Hepatocyte (in vitro differentiated cells): ENCODE results near the gene NRXN2.

Experiments used
- EZH2 ChIP-seq: fragments of 200-600 bp; sonication (generic); IDR thresholded peaks from 2 replicates; pipeline ENCODE4 v1.6.1; 2016; ENCODE audit warnings: antibody characterized with exemption, mild to moderate bottlenecking, borderline replicate concordance
- EZH2phosphoT487 ChIP-seq: fragments of 200-600 bp; sonication (generic); IDR thresholded peaks from one replicate; pipeline ENCODE4 v1.6.1; 2018; ENCODE audit warnings: antibody characterized with exemption, mild to moderate bottlenecking, low read depth, moderate library complexity; ENCODE audit not compliant: unreplicated experiment, severe bottlenecking
- TF ChIP-seq, protein P1 (sequence below): fragments of 200-600 bp; sonication (generic); IDR thresholded peaks from 2 replicates; pipeline ENCODE4 v1.5.1; 2016; ENCODE audit warnings: antibody characterized with exemption, mild to moderate bottlenecking; ENCODE audit not compliant: poor library complexity

DNA sequence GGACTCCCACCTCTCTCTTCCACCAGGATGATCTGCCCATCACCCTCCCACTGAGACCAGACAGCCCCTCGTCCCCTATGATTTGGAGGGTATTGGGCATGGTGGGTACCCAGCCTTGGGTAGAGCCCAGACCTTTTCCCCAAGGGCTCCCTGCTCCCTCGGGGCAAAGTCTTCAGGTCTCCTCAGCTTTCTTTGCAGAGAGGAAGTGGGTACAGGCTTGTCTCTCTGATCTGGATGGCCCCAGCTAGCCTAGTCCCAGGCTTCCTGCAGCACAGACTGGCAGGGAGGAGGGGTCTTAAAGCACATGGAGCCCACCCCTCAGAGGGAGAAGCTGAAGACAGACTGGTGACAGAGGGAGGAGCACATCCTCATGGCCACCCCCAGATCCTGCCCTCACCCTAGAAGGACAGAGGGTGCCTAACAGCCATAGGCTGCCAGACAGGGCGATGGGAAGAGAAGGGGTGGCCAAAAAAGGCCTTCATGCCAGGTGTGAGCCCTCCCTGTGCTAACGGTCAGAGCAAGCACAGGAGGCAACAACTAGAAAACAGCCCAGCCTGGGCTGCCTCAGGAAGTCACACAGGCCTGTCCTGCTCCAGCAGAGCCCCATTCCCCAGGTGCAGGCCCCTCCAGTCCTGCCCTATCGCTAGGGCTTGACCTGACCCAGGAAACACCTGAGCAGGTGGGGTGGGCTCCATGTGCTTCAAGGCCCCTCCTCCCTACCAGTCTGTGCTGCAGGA is 101.5 kb downstream of the NRXN2 start:
- TF ChIP-seq, protein P1, sequence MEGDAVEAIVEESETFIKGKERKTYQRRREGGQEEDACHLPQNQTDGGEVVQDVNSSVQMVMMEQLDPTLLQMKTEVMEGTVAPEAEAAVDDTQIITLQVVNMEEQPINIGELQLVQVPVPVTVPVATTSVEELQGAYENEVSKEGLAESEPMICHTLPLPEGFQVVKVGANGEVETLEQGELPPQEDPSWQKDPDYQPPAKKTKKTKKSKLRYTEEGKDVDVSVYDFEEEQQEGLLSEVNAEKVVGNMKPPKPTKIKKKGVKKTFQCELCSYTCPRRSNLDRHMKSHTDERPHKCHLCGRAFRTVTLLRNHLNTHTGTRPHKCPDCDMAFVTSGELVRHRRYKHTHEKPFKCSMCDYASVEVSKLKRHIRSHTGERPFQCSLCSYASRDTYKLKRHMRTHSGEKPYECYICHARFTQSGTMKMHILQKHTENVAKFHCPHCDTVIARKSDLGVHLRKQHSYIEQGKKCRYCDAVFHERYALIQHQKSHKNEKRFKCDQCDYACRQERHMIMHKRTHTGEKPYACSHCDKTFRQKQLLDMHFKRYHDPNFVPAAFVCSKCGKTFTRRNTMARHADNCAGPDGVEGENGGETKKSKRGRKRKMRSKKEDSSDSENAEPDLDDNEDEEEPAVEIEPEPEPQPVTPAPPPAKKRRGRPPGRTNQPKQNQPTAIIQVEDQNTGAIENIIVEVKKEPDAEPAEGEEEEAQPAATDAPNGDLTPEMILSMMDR = no peak
- no peak for TF ChIP-seq EZH2
- no peak for TF ChIP-seq EZH2phosphoT487
